Activated T-cell treated with anti-CD3 and anti-CD28 coated beads, Interleukin-2, amount 50 U/mL, for 72 hours (primary cell): ENCODE measurements around the gene LOXL1. TPM values are rescaled to one million over a fixed set of nuclear protein-coding genes. Genes with fewer than 3 reads are reported as not detected.
A peak's percentile ranks its signal among the peaks of the same experiment; 100 is the strongest.

Experiments
- ATAC-seq, 2 donors: fragments of 150-1000 bp; cut with Tn5 transposase; replicated peaks in 1 of 2; 2 replicates each; pipeline ENCODE4 v1.10.0; 2021; ENCODE audit warnings: moderate library complexity in 2 of 2, mild to moderate bottlenecking in 1 of 2
- DNase-seq, 2 donors: peaks; one replicate each; pipeline ENCODE4 v3.0.0; 2021 to 2022; ENCODE audit warnings: mixed read lengths in 1 of 2
- H3K27ac Mint-ChIP-seq: one replicate; pipeline ENCODE4 v1.8.0; 2022; ENCODE audit warnings: mild to moderate bottlenecking, moderate library complexity, mixed read lengths
- H3K27me3 Mint-ChIP-seq: one replicate; pipeline ENCODE4 v1.8.0; 2022; ENCODE audit warnings: low read depth, mixed read lengths
- H3K36me3 Mint-ChIP-seq, 2 donors: one replicate each; pipeline ENCODE4 v1.8.0; 2022; ENCODE audit warnings: mixed read lengths in 2 of 2, mild to moderate bottlenecking in 1 of 2; ENCODE audit not compliant: insufficient read depth in 2 of 2
- H3K4me1 Mint-ChIP-seq: one replicate; pipeline ENCODE4 v1.8.0; 2022; ENCODE audit warnings: low read depth, mixed read lengths
- H3K4me3 Mint-ChIP-seq, 2 donors: one replicate each; pipeline ENCODE4 v1.8.0; 2022; ENCODE audit warnings: mild to moderate bottlenecking in 2 of 2, mixed read lengths in 2 of 2, moderate library complexity in 2 of 2
- H3K9me3 Mint-ChIP-seq, 2 donors: one replicate each; pipeline ENCODE4 v1.8.0; 2022; ENCODE audit warnings: mixed read lengths in 2 of 2
- total RNA-seq, 2 donors: library from RNA; stranded (reverse); gene quantifications; one replicate each; pipeline ENCODE4 v1.2.3, GENCODE V29; 2022

The LOXL1 gene
- total RNA-seq, 2 donors from 2014 or later, result 1.9 to 2.5 TPM

DNA sequence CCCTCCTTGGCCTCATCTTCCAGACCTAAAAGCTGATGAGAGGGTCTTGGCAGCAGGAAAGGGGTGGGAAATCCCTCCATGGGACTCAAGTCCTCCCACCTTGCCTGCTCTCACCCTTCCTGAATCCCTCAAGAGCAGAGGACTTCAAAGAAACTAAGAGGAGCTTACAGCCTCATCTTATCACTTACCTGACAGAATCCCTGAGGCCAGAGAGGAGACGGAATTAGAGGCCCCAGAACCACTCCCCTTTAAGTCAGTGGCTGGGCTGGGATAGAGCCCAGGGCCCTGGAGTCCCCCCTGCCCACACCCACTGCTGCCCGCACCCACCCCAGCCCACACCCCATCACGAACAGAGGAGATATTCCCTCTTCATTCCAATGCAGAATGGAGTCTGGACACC, 15.2 kb downstream of the LOXL1 start:
- no peaks in the 10 kb centered on the region for H3K36me3 Mint-ChIP-seq
- ATAC-seq, result no peak
- H3K27ac Mint-ChIP-seq, result no peak overlapping the region
- H3K4me3 Mint-ChIP-seq, result no peak overlapping the region
- H3K4me1 Mint-ChIP-seq, result peaks cover 13% of the 10 kb centered on the region
- no peaks in the 10 kb centered on the region for H3K27me3 Mint-ChIP-seq
- DNase-seq, result no peak
- H3K9me3 Mint-ChIP-seq, result no peaks in the 10 kb centered on the region

DNA sequence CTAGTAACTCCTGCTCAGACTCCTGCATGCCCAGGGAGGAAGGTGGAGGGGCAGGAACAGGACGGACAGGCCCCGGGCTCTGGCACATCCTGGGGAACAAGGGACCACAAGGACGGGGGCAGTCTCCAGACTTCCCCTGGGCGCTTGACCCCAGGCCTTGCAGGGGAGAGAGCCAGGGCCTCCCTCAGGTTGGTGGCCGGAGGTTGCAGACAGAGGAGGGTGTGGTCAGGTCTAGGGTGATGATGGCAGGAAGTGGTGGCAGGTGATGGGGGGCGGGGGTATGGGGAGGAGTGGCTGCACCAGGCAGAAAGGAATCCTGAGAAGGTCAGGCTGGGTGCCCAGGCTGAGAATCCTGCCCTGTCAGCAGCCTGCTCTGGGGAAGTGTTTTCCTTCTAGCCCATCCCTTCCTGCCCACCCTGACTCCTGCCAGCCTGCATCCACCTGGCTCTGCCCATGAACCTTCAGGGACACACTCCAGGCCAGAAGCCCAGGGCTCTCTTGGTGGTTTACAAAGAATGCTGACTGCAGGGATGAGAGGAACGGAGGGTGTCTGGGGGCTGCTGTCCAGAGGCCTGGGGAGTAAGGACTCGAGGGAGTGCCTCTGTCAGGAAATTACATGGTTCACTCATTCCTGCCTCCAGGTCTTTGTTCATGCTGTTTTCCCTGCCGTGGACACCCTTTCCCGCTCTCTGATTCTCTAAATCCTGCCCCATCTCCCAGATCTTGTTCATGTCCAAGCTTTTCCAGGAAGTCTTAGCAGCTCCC, 15.8 kb downstream of the LOXL1 start:
- DNase-seq (no peak), ATAC-seq (peak in 1 of 2 donors; percentile 49)
- Mint-ChIP-seq H3K4me3 (no peak overlapping the region), H3K4me1 (peaks cover 16% of the 10 kb centered on the region), H3K27ac (no peak overlapping the region), H3K9me3 (no peaks in the 10 kb centered on the region), H3K36me3 (no peaks in the 10 kb centered on the region), H3K27me3 (no peaks in the 10 kb centered on the region)

DNA sequence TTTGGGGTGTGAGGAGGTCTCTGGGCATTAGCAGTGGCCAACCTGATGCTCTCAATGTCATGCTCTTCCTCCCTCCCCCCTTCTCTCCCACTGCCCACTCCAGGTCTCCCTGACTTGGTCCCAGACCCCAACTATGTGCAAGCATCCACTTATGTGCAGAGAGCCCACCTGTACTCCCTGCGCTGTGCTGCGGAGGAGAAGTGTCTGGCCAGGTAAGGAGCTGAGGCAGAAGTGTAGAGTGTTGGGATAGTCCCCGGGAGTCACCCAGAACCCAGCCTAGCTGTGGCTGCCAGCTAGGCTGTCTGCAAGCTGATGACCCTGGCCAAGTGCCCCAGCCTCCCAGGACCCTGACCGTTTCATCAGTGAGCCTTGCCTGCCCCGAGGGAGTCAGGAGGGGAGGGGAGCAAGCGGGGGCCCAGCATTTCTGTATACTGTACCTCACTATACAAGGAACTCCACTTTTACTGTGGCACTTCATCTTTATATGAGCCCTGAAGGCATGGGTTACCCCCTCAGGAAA, 16.5 kb downstream of the LOXL1 start:
- no peak overlapping the region for H3K4me3 Mint-ChIP-seq
- H3K27me3 Mint-ChIP-seq, result no peaks in the 10 kb centered on the region
- H3K4me1 Mint-ChIP-seq, result peaks cover 16% of the 10 kb centered on the region
- no peak overlapping the region for H3K27ac Mint-ChIP-seq
- no peaks in the 10 kb centered on the region for H3K9me3 Mint-ChIP-seq
- no peaks in the 10 kb centered on the region for H3K36me3 Mint-ChIP-seq
- ATAC-seq, result no peak
- no peak for DNase-seq

DNA sequence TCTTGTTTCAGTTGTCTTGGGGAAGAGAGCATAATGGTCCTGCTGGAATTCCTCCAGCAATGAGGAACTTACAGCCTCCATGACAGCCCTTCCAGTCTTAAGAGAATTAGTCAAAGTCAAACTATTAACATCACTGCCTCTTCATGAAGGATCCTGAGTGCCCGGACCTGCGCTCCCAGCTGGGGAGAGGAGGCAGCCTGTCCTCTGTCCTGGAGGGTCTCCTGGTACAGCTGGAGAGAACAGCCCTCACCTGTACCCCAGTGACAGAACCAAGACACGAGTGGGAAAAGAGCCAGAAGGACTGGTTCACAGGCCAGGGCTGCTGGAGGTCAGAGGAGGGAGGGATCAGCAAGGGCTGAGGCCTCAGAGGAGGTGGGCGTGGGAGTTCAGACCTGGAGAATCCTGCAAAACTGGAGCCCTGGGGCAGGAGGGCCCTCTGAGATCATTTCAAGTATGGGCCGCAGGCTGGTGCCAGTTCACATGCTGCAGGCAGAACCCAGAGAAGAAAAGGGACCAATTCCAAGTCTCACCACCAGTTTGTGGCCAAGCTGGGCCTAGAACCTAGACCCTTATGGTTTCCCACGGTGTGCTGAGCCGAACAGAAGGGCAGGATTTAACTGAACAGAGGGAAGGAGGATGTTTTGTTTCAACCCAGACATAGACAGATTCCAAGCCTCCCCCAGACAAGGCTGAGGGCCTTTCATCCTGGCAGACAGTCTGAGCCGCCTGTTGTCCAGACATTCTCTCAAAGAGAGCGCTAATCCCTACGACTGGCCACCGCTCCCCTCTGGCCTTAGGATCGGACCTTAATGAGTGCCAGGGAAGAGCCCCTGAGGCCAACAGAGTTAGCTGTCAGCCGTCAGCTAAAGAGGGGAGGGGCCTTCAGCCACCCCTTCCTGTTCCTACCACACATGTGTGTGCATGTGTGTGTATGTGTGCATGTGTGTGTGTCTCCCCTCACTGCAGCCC, 18.2 kb downstream of the LOXL1 start:
- DNase-seq (no peak), ATAC-seq (no peak)
- Mint-ChIP-seq H3K4me3 (no peak overlapping the region), H3K4me1 (peaks cover 16% of the 10 kb centered on the region), H3K9me3 (no peaks in the 10 kb centered on the region), H3K27me3 (no peaks in the 10 kb centered on the region), H3K36me3 (no peaks in the 10 kb centered on the region), H3K27ac (no peak overlapping the region)

DNA sequence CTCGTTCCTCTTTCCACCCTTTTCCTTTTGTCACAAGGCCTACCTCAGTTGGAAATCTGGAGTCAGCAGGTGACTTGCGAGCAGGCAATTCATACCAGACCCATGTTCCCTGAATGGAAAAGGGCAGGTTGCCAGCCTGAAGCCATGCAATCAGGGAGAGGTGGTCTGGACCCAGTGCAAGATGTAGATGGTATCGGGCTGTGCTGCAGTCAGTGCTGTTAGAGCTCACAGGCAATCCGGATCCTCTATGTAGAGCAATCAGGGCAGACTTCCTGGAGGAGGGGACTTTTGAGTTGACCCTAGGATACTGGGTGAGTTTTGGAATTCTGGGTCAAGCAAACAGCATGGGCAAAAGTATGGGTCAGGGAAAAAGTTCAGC, 18.9 kb downstream of the LOXL1 start:
- Mint-ChIP-seq H3K27ac (no peak overlapping the region), H3K4me1 (peaks cover 16% of the 10 kb centered on the region), H3K9me3 (no peaks in the 10 kb centered on the region)

DNA sequence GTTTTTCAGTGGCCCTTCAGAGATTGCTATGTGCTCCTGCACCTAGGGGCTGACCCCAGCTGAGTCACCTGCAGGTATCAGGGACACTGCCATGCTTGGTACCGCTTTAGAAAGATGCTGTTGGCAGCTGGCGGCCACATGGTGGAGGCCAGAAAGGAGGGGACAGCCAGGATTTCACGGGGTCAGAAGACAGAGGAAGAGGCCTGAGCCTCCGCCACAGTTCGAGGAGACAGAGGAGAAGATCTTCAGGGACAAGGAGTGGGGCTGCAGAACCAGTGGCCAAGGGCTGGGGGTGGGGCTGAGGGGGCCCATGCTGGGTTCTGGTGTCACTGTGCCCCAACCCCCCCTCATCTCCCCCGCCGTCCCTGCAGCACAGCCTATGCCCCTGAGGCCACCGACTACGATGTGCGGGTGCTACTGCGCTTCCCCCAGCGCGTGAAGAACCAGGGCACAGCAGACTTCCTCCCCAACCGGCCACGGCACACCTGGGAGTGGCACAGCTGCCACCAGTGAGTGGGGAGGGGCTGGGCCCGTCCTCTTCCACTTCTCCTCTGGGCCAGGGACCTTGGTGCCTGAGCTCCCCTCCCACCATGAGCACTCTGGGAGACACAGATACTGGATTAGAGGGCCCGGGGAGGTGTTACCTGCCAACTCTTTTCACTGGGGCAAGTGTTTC, 19.9 kb downstream of the LOXL1 start:
- Mint-ChIP-seq H3K27ac (no peak overlapping the region), H3K4me1 (peaks cover 18% of the 10 kb centered on the region), H3K9me3 (no peaks in the 10 kb centered on the region), H3K36me3 (no peaks in the 10 kb centered on the region), H3K27me3 (no peaks in the 10 kb centered on the region), H3K4me3 (no peak overlapping the region)
- DNase-seq, result no peak
- ATAC-seq, result no peak

More for the DNA sequence above, 18.9 kb downstream of the LOXL1 start:
- no peak overlapping the region for H3K4me3 Mint-ChIP-seq
- no peaks in the 10 kb centered on the region for H3K36me3 Mint-ChIP-seq
- ATAC-seq (no peak), DNase-seq (no peak)
- H3K27me3 Mint-ChIP-seq, result no peaks in the 10 kb centered on the region

DNA sequence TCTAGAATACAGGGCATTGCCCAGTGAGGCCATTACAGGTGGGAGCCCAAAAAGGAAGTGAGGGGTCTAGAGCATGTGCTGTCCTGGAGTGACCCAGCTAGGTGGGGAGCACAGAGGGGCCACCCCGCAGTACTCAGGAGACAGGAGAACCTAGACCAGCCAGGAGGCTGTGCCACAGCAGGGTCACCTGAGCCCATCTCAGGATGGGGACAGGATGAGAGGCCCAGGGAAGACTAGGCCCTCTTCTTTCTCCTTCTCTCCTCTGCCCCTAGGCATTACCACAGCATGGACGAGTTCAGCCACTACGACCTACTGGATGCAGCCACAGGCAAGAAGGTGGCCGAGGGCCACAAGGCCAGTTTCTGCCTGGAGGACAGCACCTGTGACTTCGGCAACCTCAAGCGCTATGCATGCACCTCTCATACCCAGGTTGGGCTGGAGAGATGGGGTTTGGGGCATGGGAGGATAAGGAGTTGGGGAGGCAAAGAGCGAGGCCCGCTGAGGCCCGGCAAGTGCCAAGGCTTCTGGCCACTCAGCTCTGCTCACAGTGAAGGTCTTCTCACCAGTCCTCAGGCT, 20.6 kb downstream of the LOXL1 start:
- Mint-ChIP-seq H3K4me1 (peaks cover 16% of the 10 kb centered on the region), H3K9me3 (no peaks in the 10 kb centered on the region), H3K4me3 (no peak overlapping the region), H3K27me3 (no peaks in the 10 kb centered on the region), H3K27ac (no peak overlapping the region), H3K36me3 (no peaks in the 10 kb centered on the region)
- DNase-seq (no peak), ATAC-seq (no peak)

DNA sequence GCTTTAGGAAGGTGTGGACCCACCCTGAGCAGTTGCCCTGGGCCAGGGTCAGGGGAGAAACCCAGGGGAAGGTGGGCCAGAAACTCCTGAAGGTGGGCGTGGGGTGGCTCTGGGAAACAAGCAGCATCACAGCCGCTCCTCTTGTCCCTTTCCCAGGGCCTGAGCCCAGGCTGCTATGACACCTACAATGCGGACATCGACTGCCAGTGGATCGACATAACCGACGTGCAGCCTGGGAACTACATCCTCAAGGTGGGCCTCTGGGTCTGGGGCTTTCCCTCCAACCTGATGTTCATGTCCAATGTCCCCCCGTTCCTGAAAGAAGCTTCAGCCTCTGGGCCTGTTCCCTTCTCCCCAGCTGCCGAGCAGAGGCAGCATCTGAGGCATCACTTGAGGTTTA, 21.4 kb downstream of the LOXL1 start:
- DNase-seq, result no peak
- Mint-ChIP-seq H3K36me3 (no peaks in the 10 kb centered on the region), H3K27ac (no peak overlapping the region), H3K4me1 (peaks cover 11% of the 10 kb centered on the region), H3K27me3 (no peaks in the 10 kb centered on the region), H3K9me3 (no peaks in the 10 kb centered on the region), H3K4me3 (no peak overlapping the region)
- ATAC-seq, result no peak

DNA sequence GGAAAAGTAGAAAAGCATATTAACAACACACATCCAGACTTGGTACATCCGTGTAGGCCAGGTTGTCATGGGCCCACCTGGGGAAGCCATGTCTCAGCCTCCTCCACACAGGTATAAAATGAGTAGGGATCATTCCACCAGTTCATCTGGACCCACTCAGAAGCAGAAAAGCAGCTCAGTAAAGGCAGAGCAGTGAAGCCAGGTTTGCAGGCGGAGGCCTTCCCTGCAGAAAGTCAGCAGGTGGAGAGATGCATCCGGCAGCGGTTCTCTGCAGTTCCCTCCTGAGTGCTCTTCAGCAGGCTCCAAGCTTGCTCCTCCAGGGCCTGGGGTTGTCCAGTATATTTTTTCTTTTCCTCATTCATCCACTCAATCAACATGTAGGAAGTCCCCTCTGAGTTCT, 22.1 kb downstream of the LOXL1 start:
- Mint-ChIP-seq H3K27ac (no peak overlapping the region), H3K36me3 (no peaks in the 10 kb centered on the region), H3K27me3 (no peaks in the 10 kb centered on the region), H3K9me3 (no peaks in the 10 kb centered on the region), H3K4me3 (no peak overlapping the region), H3K4me1 (peaks cover 10% of the 10 kb centered on the region)
- no peak for DNase-seq
- no peak for ATAC-seq

DNA sequence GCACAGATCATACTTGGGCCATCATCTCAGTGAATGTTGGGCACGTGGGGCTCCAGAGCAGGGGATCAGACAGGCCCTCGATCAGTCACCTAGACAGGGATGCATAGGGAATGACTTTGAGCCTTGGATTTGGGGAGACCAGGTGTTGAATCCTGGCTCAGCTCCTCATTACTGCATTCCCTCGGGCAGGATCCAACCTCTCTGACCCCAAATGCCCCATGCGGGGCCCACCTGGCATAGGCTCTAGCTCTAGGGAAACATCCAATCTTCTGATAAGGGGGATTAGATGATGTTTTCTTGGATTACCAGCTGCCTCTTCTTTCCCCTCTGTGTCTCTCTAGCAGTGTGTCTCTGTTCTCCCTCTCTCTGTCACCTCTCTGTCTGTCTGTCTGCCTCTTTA, 22.7 kb downstream of the LOXL1 start:
- no peak for ATAC-seq
- Mint-ChIP-seq H3K27me3 (no peaks in the 10 kb centered on the region), H3K4me3 (no peak overlapping the region), H3K36me3 (no peaks in the 10 kb centered on the region), H3K9me3 (no peaks in the 10 kb centered on the region), H3K4me1 (peaks cover 10% of the 10 kb centered on the region), H3K27ac (no peak overlapping the region)
- DNase-seq, result no peak

DNA sequence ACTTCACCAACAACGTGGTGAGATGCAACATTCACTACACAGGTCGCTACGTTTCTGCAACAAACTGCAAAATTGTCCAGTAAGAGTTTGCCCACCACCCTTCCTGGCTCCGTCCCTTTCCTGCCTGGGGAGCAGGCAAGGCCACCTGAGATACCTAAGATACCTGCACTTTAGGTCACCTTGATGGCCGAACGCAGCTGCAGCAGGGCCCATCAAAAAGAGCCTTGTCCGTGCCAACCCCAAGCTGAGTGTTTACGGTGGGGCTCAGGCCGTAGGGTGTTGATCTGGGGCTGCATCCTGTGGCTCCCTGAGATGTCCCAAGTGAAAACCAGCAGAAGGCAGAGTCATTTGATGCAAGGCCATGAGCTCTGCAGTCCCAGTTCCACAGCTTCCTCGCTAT, 23.2 kb downstream of the LOXL1 start:
- Mint-ChIP-seq H3K27me3 (no peaks in the 10 kb centered on the region), H3K36me3 (no peaks in the 10 kb centered on the region), H3K9me3 (no peaks in the 10 kb centered on the region), H3K27ac (no peak overlapping the region), H3K4me1 (peaks cover 10% of the 10 kb centered on the region), H3K4me3 (no peak overlapping the region)
- DNase-seq (no peak), ATAC-seq (no peak)

DNA sequence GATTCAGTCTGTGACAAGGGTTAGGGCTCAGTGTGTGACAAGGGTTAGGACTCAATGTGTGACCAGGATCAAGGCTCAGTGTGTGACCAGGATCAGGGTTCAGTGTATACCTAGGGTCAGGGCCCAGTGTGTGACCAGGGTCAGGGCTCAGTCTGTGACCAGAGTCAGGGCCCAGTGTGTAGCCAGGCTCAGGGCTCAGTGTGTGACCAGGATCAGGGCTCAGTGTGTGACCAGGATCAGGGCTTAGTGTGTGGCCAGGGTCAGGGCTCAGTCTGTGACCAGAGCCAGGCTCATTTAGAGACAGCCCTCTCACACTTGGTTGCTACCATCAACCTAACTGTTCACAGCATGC, 24.2 kb downstream of the LOXL1 start:
- H3K9me3 Mint-ChIP-seq, result no peaks in the 10 kb centered on the region
- H3K27ac Mint-ChIP-seq, result no peak overlapping the region
- peaks cover 10% of the 10 kb centered on the region for H3K4me1 Mint-ChIP-seq
- no peaks in the 10 kb centered on the region for H3K27me3 Mint-ChIP-seq
- ATAC-seq, result no peak
- H3K36me3 Mint-ChIP-seq, result no peaks in the 10 kb centered on the region
- no peak overlapping the region for H3K4me3 Mint-ChIP-seq
- DNase-seq, result no peak
